NB4 (cell line): ENCODE measurements around the gene SST.

Source experiments
- DNase-seq: peaks from one replicate; pipeline ENCODE4 v3.0.0; 2010; ENCODE audit warnings: low read depth
- H3K4me3 ChIP-seq: one replicate; pipeline ENCODE4 v1.5.1; 2011; ENCODE audit warnings: mild to moderate bottlenecking, low read depth, low read length, moderate library complexity
- CTCF ChIP-seq: IDR thresholded peaks from one replicate; pipeline ENCODE4 v1.5.1; 2012; ENCODE audit warnings: low read depth, low read length
- MYC ChIP-seq: IDR thresholded peaks from 2 replicates; pipeline ENCODE4 v1.6.1; 2011; ENCODE audit warnings: low read depth, low read length
- POLR2A ChIP-seq: IDR thresholded peaks from 2 replicates; pipeline ENCODE4 v1.6.1; 2011; ENCODE audit warnings: mild to moderate bottlenecking; ENCODE audit not compliant: insufficient read length; ENCODE audit errors: extremely low read depth
- TF ChIP-seq, protein P1 (sequence below): IDR thresholded peaks from 2 replicates; pipeline ENCODE4 v1.6.1; 2011; ENCODE audit warnings: low read depth, low read length

SST gene

DNA sequence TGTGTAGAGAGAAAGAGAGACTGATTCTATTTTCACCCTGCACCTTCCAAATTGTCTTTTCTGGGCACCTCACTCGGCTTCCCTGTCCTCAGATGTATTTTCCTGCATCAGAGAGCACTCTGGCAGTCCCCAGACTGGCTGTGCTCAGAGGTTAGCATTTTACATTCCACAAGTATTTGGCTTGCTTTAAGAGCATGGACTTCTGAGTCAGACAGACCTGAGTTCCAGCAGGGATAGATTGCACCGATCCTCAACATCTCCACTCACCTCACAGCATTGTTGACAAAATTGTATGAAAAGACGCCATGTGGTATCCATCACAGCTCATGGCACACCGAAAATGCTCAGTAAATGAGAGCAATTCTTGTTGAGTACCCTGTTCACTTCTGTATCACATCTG lies 45.6 kb downstream of the SST start:
- DNase-seq = no peak

GRCh38 chr3:187623285-187623814 lies 46.8 kb downstream of the SST start:
- no peak for DNase-seq
- TF ChIP-seq MYC = no peak
- no peak for TF ChIP-seq POLR2A
- H3K4me3 ChIP-seq = no peak overlapping the region

More for the DNA sequence above, 45.6 kb downstream of the SST start:
- H3K4me3 ChIP-seq = no peak overlapping the region
- TF ChIP-seq CTCF (no peak), MYC (no peak), POLR2A (no peak)
- TF ChIP-seq, protein P1, sequence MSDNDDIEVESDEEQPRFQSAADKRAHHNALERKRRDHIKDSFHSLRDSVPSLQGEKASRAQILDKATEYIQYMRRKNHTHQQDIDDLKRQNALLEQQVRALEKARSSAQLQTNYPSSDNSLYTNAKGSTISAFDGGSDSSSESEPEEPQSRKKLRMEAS = no peak

GRCh38 chr3:187621881-187622280 lies 48.3 kb downstream of the SST start:
- no peak for TF ChIP-seq POLR2A
- TF ChIP-seq, protein P1 = no peak
- no peak for TF ChIP-seq CTCF
- no peak for TF ChIP-seq MYC
- DNase-seq = no peak
- no peak overlapping the region for H3K4me3 ChIP-seq

GRCh38 chr3:187619461-187619860 lies 50.7 kb downstream of the SST start:
- H3K4me3 ChIP-seq = no peak overlapping the region
- no peak for DNase-seq
- TF ChIP-seq, protein P1 = no peak
- TF ChIP-seq MYC (no peak), CTCF (no peak), POLR2A (no peak)
